ENCODE results near the gene TIGD4.

The TIGD4 gene

GRCh38 chr4:152728343-152728742 lies 51.2 kb downstream of the TIGD4 start:
- in situ Hi-C loops (cut with MboI; ENCODE audit: low sequenced_read_pairs), result loop anchor here (25.0 kb wide), 1 partner anchor 216 kb away; no protein-coding TSS in a partner anchor

- in situ Hi-C loops (cut with MboI; ENCODE audit: low sequenced_read_pairs), result loop anchor here (25.0 kb wide), 1 partner anchor 215 kb away; no protein-coding TSS in a partner anchor
Measured at GRCh38 chr4:152727784-152728183, 51.7 kb downstream of the TIGD4 start.

- in situ Hi-C loops (cut with MboI; ENCODE audit: low sequenced_read_pairs), result no loop called here
Measured at GRCh38 chr4:152724494-152724893, 55.0 kb downstream of the TIGD4 start.

- in situ Hi-C loops (cut with MboI; ENCODE audit: low sequenced_read_pairs), result no loop called here
Measured at GRCh38 chr4:152723236-152723635, 56.3 kb downstream of the TIGD4 start.

GRCh38 chr4:152719801-152720556 lies 59.6 kb downstream of the TIGD4 start:
- in situ Hi-C loops (cut with MboI; ENCODE audit: low sequenced_read_pairs), result no loop called here

Measured in HL-60/S4 treated with retinoic acid at 250 ng/mL for 4 days and 3 days (cell line).